ENCODE results near the gene KCNH2.

DNA sequence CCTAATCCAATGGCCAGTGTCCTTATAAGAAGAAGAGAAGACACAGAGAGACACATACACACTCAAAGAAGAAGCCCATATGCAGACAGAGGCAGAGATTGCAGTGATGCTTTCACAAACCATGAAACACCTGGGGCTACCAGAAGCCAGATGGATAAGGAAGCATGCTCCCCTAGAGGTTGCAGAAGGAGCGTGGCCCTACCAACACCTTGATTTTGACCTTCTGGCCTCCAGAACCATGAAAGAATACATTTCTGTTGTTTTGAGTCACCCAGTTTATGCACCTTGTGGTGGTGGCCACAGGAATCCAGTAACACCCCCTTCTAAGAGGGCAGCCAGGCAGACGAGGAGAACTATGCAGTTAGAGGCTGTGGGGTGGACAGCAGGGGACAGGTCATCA, 82.3 kb downstream of the KCNH2 start:
- TF ChIP-seq, protein P1, sequence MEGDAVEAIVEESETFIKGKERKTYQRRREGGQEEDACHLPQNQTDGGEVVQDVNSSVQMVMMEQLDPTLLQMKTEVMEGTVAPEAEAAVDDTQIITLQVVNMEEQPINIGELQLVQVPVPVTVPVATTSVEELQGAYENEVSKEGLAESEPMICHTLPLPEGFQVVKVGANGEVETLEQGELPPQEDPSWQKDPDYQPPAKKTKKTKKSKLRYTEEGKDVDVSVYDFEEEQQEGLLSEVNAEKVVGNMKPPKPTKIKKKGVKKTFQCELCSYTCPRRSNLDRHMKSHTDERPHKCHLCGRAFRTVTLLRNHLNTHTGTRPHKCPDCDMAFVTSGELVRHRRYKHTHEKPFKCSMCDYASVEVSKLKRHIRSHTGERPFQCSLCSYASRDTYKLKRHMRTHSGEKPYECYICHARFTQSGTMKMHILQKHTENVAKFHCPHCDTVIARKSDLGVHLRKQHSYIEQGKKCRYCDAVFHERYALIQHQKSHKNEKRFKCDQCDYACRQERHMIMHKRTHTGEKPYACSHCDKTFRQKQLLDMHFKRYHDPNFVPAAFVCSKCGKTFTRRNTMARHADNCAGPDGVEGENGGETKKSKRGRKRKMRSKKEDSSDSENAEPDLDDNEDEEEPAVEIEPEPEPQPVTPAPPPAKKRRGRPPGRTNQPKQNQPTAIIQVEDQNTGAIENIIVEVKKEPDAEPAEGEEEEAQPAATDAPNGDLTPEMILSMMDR (IDR thresholded peaks at IDR 0.05), result no peak
- TF ChIP-seq POLR2A (IDR thresholded peaks at IDR 0.05), result no peak
